DND-41 (cell line): ENCODE measurements around the gene RBM23.

Source experiments
- EZH2 ChIP-seq: IDR thresholded peaks from 3 replicates; pipeline ENCODE4 v1.6.1; 2012; ENCODE audit warnings: borderline replicate concordance, low read depth, mild to moderate bottlenecking, moderate library complexity, low read length, inconsistent platforms; ENCODE audit not compliant: severe bottlenecking
- TF ChIP-seq, protein P1 (sequence below): IDR thresholded peaks from 2 replicates; pipeline ENCODE4 v1.5.1; 2012; ENCODE audit warnings: borderline replicate concordance, low read length, moderate library complexity, mild to moderate bottlenecking; ENCODE audit not compliant: poor library complexity, severe bottlenecking; ENCODE audit errors: extremely low read depth

DNA sequence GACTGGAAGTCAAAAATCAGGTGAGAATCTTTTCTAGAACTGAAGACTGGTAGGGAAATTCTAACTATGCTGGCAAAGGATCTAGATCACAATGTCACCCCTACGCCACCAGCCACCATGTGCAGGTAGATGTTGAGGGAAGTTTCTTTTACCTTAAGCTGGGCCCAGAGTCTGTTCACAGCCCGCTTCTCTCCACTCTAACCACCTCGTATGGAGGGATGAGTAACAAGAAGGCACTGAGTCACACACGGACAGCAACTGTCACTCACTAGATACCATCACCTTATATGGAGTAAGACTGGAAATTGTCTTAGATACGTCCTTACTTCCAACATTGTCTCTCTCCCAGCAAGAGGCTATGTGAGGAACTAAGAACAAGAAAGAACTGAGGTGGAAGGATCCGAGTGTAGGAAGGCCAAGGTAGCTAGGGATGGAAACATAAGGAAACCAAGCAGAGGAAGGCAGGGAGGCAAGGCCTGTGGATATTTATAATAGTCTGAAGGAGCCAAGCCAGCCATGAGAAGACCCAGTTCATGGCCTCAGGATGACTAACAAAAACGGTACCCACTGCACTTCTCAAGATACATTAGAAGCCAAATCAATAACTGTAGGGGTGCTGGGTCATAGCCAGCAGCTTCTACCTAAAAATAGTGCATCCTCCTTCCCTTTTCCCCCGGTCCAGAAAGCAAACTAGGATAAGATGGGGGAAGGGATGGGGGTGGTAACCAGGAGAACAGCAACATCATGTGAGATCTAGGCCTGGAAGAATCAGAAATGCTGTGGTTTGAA is 20.5 kb downstream of the RBM23 start:
- no peak for TF ChIP-seq EZH2
- TF ChIP-seq, protein P1, sequence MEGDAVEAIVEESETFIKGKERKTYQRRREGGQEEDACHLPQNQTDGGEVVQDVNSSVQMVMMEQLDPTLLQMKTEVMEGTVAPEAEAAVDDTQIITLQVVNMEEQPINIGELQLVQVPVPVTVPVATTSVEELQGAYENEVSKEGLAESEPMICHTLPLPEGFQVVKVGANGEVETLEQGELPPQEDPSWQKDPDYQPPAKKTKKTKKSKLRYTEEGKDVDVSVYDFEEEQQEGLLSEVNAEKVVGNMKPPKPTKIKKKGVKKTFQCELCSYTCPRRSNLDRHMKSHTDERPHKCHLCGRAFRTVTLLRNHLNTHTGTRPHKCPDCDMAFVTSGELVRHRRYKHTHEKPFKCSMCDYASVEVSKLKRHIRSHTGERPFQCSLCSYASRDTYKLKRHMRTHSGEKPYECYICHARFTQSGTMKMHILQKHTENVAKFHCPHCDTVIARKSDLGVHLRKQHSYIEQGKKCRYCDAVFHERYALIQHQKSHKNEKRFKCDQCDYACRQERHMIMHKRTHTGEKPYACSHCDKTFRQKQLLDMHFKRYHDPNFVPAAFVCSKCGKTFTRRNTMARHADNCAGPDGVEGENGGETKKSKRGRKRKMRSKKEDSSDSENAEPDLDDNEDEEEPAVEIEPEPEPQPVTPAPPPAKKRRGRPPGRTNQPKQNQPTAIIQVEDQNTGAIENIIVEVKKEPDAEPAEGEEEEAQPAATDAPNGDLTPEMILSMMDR = no peak
